GM19328 (cell line): Measurements from ENCODE around the gene TULP4.
"Not testable (repeated sequence)": the region's sequence is repeated elsewhere in the genome, so short reads cannot be mapped to it uniquely, and the experiment has no call there.

Experiments used
- ATAC-seq: cut with Tn5 transposase; IDR thresholded peaks from one replicate; pipeline ENCODE4 v1.9.1; 2021; ENCODE audit warnings: mild to moderate bottlenecking, moderate library complexity; ENCODE audit not compliant: unreplicated experiment

Gene TULP4

GRCh38 chr6:158519761-158520160 lies 207.5 kb downstream of the TULP4 start:
- no peak for ATAC-seq

DNA sequence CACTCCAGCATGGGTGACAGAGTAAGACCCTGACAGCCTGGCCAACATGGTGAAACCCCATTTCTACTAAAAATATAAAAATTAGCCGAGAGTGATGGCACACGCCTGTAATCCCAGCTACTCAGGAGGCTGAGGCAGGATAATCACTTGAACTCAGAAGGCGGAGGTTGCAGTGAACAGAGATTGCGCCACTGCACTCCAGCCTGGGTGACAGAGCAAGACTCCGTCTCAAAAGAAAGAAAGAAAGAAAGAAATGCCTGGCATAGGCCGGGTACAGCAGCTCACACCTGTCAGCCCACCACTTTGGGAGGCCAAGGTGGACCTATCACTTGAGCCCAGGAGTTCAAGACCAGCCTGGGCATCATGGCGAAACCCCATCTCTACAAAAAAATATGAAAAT lies 208.7 kb downstream of the TULP4 start:
- not testable (repeated sequence) for ATAC-seq

DNA sequence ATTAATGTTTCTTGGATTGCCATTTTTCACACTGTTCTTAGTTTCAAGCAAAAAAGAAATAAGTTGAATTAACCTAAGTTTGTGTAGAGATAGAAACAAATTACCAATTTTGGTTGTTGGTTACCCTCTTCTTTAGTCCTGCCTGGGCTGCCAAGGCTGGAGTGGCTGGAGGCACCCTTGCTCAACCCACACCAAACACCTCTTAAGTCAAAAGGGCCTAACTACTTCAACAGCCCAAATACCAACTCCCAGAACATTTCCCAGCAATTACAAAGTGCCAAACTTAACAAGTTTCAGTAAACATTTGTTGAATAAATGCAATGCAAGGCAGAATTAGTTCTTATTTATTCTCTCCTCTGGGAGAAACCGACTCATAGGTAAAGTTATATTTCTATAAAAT lies 209.5 kb downstream of the TULP4 start:
- no peak for ATAC-seq

GRCh38 chr6:158522616-158523015 lies 210.4 kb downstream of the TULP4 start:
- no peak for ATAC-seq

DNA sequence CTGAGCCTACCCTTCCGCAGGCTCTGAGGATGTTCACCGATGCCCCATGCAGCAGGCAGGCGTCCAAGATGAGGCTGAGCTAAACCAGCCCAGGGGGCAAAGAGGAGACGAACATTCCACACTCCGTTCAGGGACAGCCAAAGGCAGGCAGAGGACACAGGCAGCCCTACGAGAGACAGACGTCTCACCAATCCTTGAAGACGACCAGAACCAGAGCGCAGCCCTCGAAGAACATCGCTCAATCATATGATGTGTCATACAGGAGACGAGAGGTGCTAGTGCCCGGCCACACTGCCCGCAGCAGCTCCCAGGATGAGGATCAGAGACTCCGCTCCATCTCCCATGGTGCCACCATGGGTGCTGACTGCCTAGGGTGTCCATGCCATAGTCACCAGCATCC lies 212.0 kb downstream of the TULP4 start:
- ATAC-seq: no peak

DNA sequence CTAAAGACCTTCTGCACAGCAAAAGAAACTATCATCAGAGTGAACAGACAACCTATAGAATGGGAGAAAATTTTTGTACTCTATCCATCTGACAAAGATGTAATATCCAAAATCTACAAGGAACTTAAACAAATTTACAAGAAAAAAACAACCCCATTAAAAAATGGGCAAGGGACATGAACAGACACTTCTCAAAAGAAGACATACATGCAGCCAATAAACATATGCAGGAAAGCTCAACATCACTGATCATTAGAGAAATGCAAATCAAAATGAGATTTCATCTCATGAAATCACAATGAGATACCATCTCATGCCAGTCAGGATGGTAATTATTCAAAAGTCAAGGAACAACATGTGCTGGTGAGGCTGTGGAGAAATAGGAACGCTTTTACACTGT lies 215.6 kb downstream of the TULP4 start:
- ATAC-seq: not testable (repeated sequence)

GRCh38 chr6:158528826-158529225 lies 216.6 kb downstream of the TULP4 start:
- ATAC-seq: no peak

GRCh38 chr6:158529629-158530028 lies 217.4 kb downstream of the TULP4 start:
- no peak for ATAC-seq

DNA sequence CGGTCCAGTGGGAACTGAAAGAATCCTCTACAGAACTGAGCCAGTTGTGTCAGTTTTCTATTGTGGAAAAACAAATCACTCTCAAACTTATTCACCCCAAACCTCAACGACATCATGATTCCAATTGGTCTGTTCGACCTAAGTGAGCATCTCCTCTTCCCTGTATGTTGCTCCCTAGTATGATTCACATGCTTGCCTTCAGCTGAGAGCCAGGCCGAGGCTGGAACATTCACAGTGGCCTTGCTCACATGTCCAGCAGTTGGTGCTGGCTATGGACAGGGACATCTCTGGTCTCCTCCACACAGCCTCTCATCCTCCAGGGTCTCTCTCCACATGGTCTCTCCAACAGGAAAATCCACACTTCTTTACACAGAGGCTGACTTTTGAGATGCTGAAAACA lies 219.3 kb downstream of the TULP4 start:
- ATAC-seq: no peak

DNA sequence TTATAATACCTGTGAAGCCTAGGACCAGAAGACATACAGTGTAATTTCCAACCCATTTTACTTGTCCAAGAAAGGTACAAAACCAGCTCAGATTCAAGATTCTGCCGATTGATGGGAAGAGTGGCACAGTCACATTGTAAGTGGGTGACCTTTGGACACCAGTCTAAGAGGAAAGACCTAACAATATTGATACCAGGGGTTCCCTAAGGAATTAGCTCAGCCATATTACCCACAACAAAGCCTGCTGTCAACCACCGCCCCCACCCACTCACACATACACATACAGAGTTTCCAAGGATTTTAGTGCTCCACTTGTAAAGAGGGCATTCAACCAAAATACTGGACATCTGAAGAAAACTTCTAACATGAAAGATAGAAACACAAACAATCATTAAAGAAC lies 219.7 kb downstream of the TULP4 start:
- no peak for ATAC-seq

GRCh38 chr6:158536084-158536890 lies 224.0 kb downstream of the TULP4 start:
- ATAC-seq: no peak

DNA sequence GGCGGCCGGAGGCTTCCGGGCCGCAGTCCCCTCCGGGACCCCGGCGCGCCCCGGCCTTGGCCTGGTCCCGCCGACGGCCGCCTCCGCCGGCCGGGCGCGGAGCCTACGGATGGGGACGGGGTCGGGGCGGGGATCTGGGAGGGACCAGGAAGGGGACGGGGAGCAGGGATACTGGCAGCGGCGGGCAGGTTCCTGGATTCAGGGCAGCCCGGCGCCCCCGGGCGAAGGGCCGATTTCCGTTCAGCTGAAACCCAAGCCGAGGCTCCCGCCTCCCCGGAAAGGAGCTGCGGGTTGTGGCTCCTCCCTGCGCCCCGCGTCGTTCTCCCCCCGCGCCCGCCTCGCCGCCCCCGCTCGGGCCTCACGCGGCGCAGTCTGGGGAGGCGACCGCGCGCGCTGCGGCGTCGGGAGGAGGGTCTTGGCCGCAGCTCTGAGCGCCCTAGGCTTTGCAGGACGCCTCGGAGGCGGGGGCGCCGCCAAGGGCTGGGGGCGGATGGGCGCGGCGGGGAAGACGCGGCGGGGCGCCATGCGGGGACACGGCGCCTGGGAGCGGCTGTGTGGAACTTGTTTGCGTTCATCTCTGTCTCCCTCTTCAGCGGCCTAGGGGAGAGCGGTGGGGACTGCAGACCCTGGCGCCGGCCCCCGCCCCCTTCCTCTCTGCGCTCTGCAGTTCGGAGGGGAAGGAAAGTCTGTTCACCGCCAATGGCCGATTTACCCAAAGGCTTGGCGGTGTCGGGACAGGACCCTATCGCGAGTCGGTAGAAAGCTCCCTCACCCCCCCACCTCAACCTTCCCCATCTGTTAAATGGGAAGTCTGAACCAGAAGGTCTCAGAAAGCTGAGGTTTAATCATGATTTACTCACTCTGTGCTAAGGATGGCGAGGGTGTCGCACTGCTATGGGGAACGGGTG lies 224.9 kb downstream of the TULP4 start:
- ATAC-seq: no peak

DNA sequence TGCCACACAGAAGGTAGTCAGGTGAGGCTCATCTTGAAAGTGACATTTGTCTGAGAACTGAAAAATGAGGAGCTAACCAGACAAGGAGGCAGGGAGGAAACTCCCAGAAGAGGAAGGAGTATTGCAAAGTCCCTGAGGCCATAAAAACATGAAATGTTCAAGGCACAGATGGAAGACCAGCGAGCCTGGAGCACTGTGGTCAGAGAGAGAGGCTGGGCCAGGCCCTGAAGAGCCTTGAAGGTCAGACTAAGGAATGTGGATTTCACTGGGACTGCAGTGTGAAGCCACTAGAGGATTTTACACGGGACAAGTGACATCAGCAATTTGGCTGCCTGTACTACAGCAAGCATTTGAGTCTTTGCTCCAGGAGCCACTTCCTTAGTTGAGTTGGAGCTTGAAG lies 226.5 kb downstream of the TULP4 start:
- no peak for ATAC-seq

GRCh38 chr6:158539413-158539812 lies 227.1 kb downstream of the TULP4 start:
- ATAC-seq: no peak

GRCh38 chr6:158539881-158540280 lies 227.6 kb downstream of the TULP4 start:
- ATAC-seq: no peak

DNA sequence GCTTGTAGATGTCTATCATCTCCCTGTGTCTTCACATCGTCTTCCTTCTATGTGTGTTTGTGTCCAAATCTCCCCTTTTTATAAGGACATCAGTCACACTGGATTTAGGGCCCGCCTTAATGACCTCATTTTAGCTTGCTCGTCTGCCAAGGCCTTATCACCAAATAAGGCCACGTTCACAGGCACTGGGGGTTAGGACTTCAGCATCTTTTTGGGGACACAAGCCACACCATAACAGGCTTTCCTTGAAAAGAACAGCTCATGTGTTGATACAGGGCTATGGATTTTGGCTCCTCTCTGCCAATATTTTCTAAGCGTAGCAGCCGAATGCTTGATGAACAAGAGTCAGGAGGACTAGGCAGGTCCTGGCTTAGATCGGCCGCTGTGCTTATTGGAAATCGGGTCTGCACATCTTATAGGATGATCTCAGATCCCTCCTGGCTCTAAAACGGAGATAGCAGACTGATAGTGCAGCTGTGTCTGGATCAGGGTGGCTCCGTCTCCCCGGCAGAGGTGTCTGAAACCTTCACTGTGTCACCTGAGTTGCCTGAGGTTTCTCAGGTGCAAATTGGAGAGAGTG lies 231.4 kb downstream of the TULP4 start:
- ATAC-seq: no peak

DNA sequence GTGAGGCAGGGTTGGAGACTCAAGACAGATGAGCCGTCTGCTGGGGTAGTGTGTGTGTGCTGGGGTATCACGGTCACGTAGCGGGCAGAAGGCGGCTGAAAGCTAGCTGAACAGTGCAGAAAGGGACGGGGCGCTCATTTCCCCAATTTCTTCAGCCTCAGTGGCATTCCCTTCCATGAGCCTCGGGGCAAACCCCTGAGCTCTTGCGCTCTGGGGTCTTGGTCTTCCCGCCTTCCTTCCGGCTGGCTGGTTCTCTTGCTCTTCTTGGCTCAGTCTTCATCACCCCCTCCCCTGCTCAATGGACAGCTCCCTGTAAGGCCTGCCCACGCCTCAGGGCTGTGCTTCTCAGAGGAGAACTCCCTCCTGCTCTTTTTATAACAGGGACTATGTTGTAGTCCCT lies 232.2 kb downstream of the TULP4 start:
- no peak for ATAC-seq

GRCh38 chr6:158545043-158545966 lies 233.0 kb downstream of the TULP4 start:
- no peak for ATAC-seq

- no peak for ATAC-seq
Observed at GRCh38 chr6:158548418-158549161, 236.3 kb downstream of the TULP4 start.
